Adipocyte (in vitro differentiated cells): ENCODE measurements around the gene ZNF195.

ENCODE experiments used
- DNase-seq: peaks from one replicate; pipeline ENCODE4 v3.0.0-alpha.2; 2015; ENCODE audit warnings: low read depth
- H3K27me3 ChIP-seq: replicated peaks from 2 replicates; pipeline ENCODE4 v1.7.0; 2013; ENCODE audit warnings: mild to moderate bottlenecking, low read length, moderate library complexity; ENCODE audit not compliant: control insufficient read depth, insufficient read depth
- H3K36me3 ChIP-seq: 2 replicates; pipeline ENCODE4 v1.7.0; 2013; ENCODE audit warnings: low read length, mild to moderate bottlenecking, moderate library complexity; ENCODE audit not compliant: control insufficient read depth, insufficient read depth, severe bottlenecking
- H3K4me1 ChIP-seq: 2 replicates; pipeline ENCODE4 v1.7.0; 2013; ENCODE audit warnings: mild to moderate bottlenecking, low read length, moderate library complexity; ENCODE audit not compliant: control insufficient read depth, insufficient read depth
- H3K4me3 ChIP-seq: 2 replicates; pipeline ENCODE4 v1.7.0; 2013; ENCODE audit warnings: mild to moderate bottlenecking, low read length, moderate library complexity
- H3K9ac ChIP-seq: 2 replicates; pipeline ENCODE4 v1.7.0; 2013; ENCODE audit warnings: mild to moderate bottlenecking, low read length, moderate library complexity
- H3K9me3 ChIP-seq: 2 replicates; pipeline ENCODE4 v1.7.0; 2013; ENCODE audit warnings: mild to moderate bottlenecking, low read length, moderate library complexity; ENCODE audit not compliant: control insufficient read depth

Gene ZNF195

GRCh38 chr11:3369366-3369765, 9.6 kb downstream of the ZNF195 start:
- Histone ChIP-seq H3K4me3 (peak overlapping the region; percentile 15), H3K9me3 (peaks cover 70% of the 10 kb centered on the region), H3K27me3 (no peaks in the 10 kb centered on the region), H3K36me3 (peaks cover 97% of the 10 kb centered on the region), H3K9ac (no peak overlapping the region), H3K4me1 (no peaks in the 10 kb centered on the region)
- DNase-seq = no peak

GRCh38 chr11:3368199-3368598, 10.7 kb downstream of the ZNF195 start:
- no peak for DNase-seq
- H3K4me1 ChIP-seq = no peaks in the 10 kb centered on the region
- no peaks in the 10 kb centered on the region for H3K27me3 ChIP-seq
- no peak overlapping the region for H3K9ac ChIP-seq
- H3K36me3 ChIP-seq = peaks cover 97% of the 10 kb centered on the region
- H3K4me3 ChIP-seq = peak overlapping the region; percentile 15
- peaks cover 81% of the 10 kb centered on the region for H3K9me3 ChIP-seq

DNA sequence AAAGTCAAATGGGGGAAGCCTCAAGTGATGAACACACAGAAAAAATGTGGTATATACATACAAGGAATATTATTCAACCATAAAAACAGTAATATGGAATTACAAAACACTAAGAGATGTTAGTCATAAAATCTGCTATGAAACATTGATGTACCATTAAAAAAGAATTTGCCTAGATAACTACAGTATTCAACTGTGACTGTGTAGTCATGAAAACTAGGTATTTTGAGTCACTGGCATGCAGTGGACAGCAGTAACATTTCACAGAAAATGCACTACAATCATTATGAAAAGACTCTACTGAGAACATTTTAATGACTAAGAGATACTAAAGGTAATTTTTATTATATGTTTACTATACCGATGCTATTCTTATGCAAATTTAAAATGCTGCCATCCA, 11.7 kb downstream of the ZNF195 start:
- no peak overlapping the region for H3K9ac ChIP-seq
- no peaks in the 10 kb centered on the region for H3K27me3 ChIP-seq
- H3K36me3 ChIP-seq = peaks cover 97% of the 10 kb centered on the region
- H3K9me3 ChIP-seq = peaks cover 91% of the 10 kb centered on the region
- no peak for DNase-seq
- no peaks in the 10 kb centered on the region for H3K4me1 ChIP-seq
- H3K4me3 ChIP-seq = peak overlapping the region; percentile 45

DNA sequence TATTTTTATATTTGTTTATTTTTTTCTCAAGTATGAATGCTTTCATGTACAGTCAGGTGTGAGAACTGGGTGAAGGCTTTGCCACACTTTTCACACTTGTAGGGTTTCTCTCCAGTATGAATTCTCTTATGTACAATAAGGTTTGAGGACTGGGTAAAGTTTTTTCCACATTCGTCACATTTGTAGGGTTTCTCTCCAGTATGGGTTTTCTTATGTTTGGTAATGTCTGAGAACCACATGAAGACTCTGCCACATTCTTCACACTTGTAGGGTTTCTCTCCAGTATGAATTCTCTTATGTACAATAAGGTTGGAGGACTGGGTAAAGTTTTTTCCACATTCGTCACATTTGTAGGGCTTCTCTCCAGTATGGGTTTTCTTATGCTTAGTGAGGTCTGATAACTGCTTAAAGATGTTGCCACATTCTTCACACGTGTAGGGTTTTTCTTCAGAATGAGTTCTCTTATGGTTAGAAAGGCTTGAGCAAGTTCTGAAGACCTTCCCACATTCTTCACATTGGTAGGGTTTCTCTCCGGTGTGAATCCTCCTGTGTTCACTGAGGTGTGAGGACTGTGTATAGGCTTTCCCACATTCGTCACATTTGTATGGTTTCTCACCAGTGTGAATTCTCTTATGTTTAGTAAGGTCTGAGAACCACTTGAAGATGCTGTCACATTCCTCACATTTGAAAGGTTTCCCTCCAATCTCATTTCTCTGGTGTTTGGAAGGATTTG, 19.7 kb downstream of the ZNF195 start:
- Histone ChIP-seq H3K9me3 (peaks cover 100% of the 10 kb centered on the region), H3K4me3 (peak overlapping the region; percentile 71), H3K27me3 (no peaks in the 10 kb centered on the region), H3K36me3 (peaks cover 69% of the 10 kb centered on the region), H3K9ac (no peak overlapping the region), H3K4me1 (no peaks in the 10 kb centered on the region)
- DNase-seq = no peak

GRCh38 chr11:3357994-3358676, 20.8 kb downstream of the ZNF195 start:
- Histone ChIP-seq H3K9ac (no peak overlapping the region), H3K4me1 (no peaks in the 10 kb centered on the region), H3K9me3 (peaks cover 100% of the 10 kb centered on the region), H3K27me3 (no peaks in the 10 kb centered on the region), H3K36me3 (peaks cover 58% of the 10 kb centered on the region), H3K4me3 (peak overlapping the region; percentile 71)
- DNase-seq = no peak

DNA sequence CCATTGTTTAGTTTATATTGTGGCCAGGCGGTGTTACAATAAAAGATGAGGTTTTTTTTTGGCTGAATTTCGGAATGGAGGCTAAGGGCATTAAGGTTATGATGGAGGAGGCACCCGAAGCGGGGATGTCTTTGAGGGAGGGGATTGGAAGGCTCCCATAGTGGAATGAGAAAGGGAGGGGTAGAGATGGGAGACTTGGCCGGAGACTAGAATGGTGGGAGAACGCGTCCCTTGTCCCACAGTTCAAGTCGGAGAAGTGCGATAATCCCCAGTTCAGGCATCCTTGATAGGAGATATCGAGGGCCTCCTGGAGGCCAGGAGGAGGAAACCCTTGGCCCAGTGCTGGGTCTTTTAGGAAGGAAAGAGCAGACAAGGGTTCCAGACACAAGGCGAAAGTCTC, 21.6 kb downstream of the ZNF195 start:
- H3K27me3 ChIP-seq = no peaks in the 10 kb centered on the region
- peaks cover 98% of the 10 kb centered on the region for H3K9me3 ChIP-seq
- H3K4me3 ChIP-seq = peak overlapping the region; percentile 52
- no peaks in the 10 kb centered on the region for H3K4me1 ChIP-seq
- H3K9ac ChIP-seq = no peak overlapping the region
- H3K36me3 ChIP-seq = peaks cover 50% of the 10 kb centered on the region
- no peak for DNase-seq

DNA sequence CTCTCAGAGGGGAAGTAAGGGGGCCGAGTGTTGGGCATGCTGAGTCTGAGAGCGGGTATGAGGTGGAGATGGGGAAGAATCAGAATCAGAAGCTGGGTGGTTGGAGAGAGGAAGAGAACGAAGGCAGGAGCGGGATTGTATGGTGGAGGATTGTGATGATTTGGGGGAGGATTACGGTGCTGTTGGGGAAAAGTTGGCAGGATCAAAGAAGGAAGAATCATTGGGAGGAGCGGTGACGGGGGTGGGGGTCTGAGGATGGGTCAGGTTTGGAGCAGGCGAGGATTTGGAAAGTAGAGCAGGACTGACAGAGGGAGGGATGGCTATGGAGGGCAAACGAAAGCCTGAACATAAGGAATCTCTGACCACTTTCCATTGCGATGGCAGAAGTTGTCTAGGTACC, 22.1 kb downstream of the ZNF195 start:
- Histone ChIP-seq H3K27me3 (no peaks in the 10 kb centered on the region), H3K9ac (no peak overlapping the region), H3K4me3 (peak overlapping the region; percentile 52), H3K4me1 (no peaks in the 10 kb centered on the region), H3K36me3 (peaks cover 45% of the 10 kb centered on the region), H3K9me3 (peaks cover 98% of the 10 kb centered on the region)
- DNase-seq = no peak

GRCh38 chr11:3353066-3353465, 25.9 kb downstream of the ZNF195 start:
- Histone ChIP-seq H3K4me3 (no peak overlapping the region), H3K9me3 (peaks cover 74% of the 10 kb centered on the region), H3K9ac (no peak overlapping the region), H3K36me3 (peaks cover 7% of the 10 kb centered on the region), H3K27me3 (no peaks in the 10 kb centered on the region), H3K4me1 (no peaks in the 10 kb centered on the region)
- DNase-seq = no peak

DNA sequence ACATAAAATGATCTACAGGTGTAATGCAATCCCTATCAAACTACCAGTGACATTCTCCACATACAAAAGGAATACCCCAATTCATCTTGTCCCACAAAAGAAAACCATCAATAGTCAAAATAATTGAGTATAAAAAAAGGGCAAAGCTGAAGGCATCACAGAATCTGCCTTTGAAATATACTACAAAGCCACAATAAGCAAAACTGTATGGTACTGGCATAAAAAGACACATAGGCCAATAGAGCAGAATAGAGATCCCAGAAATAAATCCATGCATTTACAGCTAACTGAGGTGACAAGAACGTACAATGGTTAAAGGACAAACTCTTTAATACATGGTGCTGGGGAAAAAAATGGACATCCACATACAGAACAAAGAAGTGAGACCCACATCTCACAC, 31.8 kb downstream of the ZNF195 start:
- H3K4me1 ChIP-seq = no peaks in the 10 kb centered on the region
- no peak overlapping the region for H3K4me3 ChIP-seq
- no peak overlapping the region for H3K9ac ChIP-seq
- H3K27me3 ChIP-seq = no peaks in the 10 kb centered on the region
- DNase-seq = no peak
- H3K9me3 ChIP-seq = peaks cover 30% of the 10 kb centered on the region
- no peaks in the 10 kb centered on the region for H3K36me3 ChIP-seq

GRCh38 chr11:3346587-3346986, 32.4 kb downstream of the ZNF195 start:
- no peaks in the 10 kb centered on the region for H3K36me3 ChIP-seq
- peaks cover 25% of the 10 kb centered on the region for H3K9me3 ChIP-seq
- no peaks in the 10 kb centered on the region for H3K4me1 ChIP-seq
- no peaks in the 10 kb centered on the region for H3K27me3 ChIP-seq
- no peak for DNase-seq
- no peak overlapping the region for H3K9ac ChIP-seq
- no peak overlapping the region for H3K4me3 ChIP-seq

GRCh38 chr11:3345736-3346135, 33.2 kb downstream of the ZNF195 start:
- DNase-seq = no peak

More at GRCh38 chr11:3345736-3346135, 33.2 kb downstream of the ZNF195 start:
- no peaks in the 10 kb centered on the region for H3K36me3 ChIP-seq
- no peak overlapping the region for H3K4me3 ChIP-seq
- H3K9ac ChIP-seq = no peak overlapping the region
- peaks cover 24% of the 10 kb centered on the region for H3K9me3 ChIP-seq
- H3K27me3 ChIP-seq = no peaks in the 10 kb centered on the region
- no peaks in the 10 kb centered on the region for H3K4me1 ChIP-seq
